NCI-H1092 treated with DMSO at 0.1 percent for 48 hours (cell line): Measurements from ENCODE around the gene OVCA2.

ENCODE experiments used
- DNase-seq: peaks from one replicate; lab custom pipeline; 2025; lab: John Stamatoyannopoulos, UW

Gene OVCA2

GRCh38 chr17:2013994-2014317 lies 27.9 kb upstream of the OVCA2 start:
- no peak for DNase-seq

- no peak for DNase-seq
Measured at GRCh38 chr17:2015314-2015713, 26.5 kb upstream of the OVCA2 start.

- no peak for DNase-seq
Measured at GRCh38 chr17:2016494-2016893, 25.3 kb upstream of the OVCA2 start.

GRCh38 chr17:2017274-2017941 lies 24.4 kb upstream of the OVCA2 start:
- no peak for DNase-seq

GRCh38 chr17:2018716-2019510 lies 22.9 kb upstream of the OVCA2 start:
- peak; percentile 34 for DNase-seq

GRCh38 chr17:2019723-2020122 lies 22.1 kb upstream of the OVCA2 start:
- DNase-seq = no peak

GRCh38 chr17:2020721-2021120 lies 21.1 kb upstream of the OVCA2 start:
- DNase-seq = no peak

GRCh38 chr17:2022647-2023240 lies 19.1 kb upstream of the OVCA2 start:
- DNase-seq = no peak

GRCh38 chr17:2023256-2023655 lies 18.6 kb upstream of the OVCA2 start:
- no peak for DNase-seq

- peak; percentile 7 for DNase-seq
Measured at GRCh38 chr17:2023692-2024571, 17.9 kb upstream of the OVCA2 start.

GRCh38 chr17:2024572-2025219 lies 17.1 kb upstream of the OVCA2 start:
- DNase-seq = no peak

- peak; percentile 53 for DNase-seq
Measured at GRCh38 chr17:2025220-2025621, 16.6 kb upstream of the OVCA2 start, which contains the start of gene RTN4RL1. TSS of gene RTN4RL1 (minus strand) at chr17:2025334. CDS start at chr17:2024865, 469 bp downstream.

- peak; percentile 68 for DNase-seq
Measured at GRCh38 chr17:2025622-2026309, 16.1 kb upstream of the OVCA2 start.

- DNase-seq = no peak
Measured at GRCh38 chr17:2027528-2028233, 14.1 kb upstream of the OVCA2 start.

- DNase-seq = no peak
Measured at GRCh38 chr17:2028234-2028614, 13.6 kb upstream of the OVCA2 start.

- DNase-seq = no peak
Measured at GRCh38 chr17:2028737-2029136, 13.1 kb upstream of the OVCA2 start.

GRCh38 chr17:2029911-2030778 lies 11.7 kb upstream of the OVCA2 start, which contains the start of gene DPH1:
TSS of gene DPH1 (plus strand) at chr17:2030153. CDS start at chr17:2030170, 17 bp downstream.
- peak; percentile 59 for DNase-seq

GRCh38 chr17:2030779-2031163 lies 11.1 kb upstream of the OVCA2 start:
- DNase-seq = no peak

- DNase-seq = no peak
Measured at GRCh38 chr17:2033153-2033552, 8.7 kb upstream of the OVCA2 start.
